OCI-LY3 (cell line): ENCODE results near the gene MED31.

Experiments used
- H2AFZ ChIP-seq: fragments of 200-600, 300-600 bp; shearing (Covaris generic); 2 replicates; pipeline ENCODE4 v1.6.0; 2014; ENCODE audit warnings: antibody characterized with exemption, low read depth, low read length
- H3K27ac ChIP-seq: fragments of 200-600, 300-600 bp; sonication (generic); 2 replicates; pipeline ENCODE4 v1.5.1; 2014; ENCODE audit warnings: mild to moderate bottlenecking, low read length, moderate library complexity, mixed read lengths
- H3K27me3 ChIP-seq: fragments of 200-600, 300-600 bp; sonication (generic); 2 replicates; pipeline ENCODE4 v1.6.1; 2014; ENCODE audit warnings: low read depth, low read length, mixed read lengths
- H3K36me3 ChIP-seq: fragments of 200-600, 300-600 bp; sonication (generic); replicated peaks from 2 replicates; pipeline ENCODE3; 2014; ENCODE audit warnings: low read depth, low read length, mixed read lengths
- H3K4me1 ChIP-seq: fragments of 300-600, 200-600 bp; sonication (generic); 2 replicates; pipeline ENCODE4 v1.6.1; 2014; ENCODE audit warnings: low read length, mixed read lengths
- H3K4me2 ChIP-seq: fragments of 200-600, 300-600 bp; sonication (generic); 2 replicates; pipeline ENCODE4 v1.6.1; 2014; ENCODE audit warnings: low read length, mixed read lengths
- H3K4me3 ChIP-seq: fragments of 300-600, 200-600 bp; sonication (generic); 2 replicates; pipeline ENCODE4 v1.5.1; 2014; ENCODE audit warnings: antibody characterized with exemption, mild to moderate bottlenecking, low read length, moderate library complexity
- H3K79me2 ChIP-seq: fragments of 300-600, 200-600 bp; shearing (Covaris generic); 2 replicates; pipeline ENCODE4 v1.6.1; 2014; ENCODE audit warnings: mild to moderate bottlenecking, low read length, mixed read lengths
- H3K9ac ChIP-seq: fragments of 300-600, 200-600 bp; shearing (Covaris generic); 2 replicates; pipeline ENCODE4 v1.6.0; 2014; ENCODE audit warnings: mild to moderate bottlenecking, low read length, moderate library complexity
- H3K9me3 ChIP-seq: fragments of 200-600, 300-600 bp; shearing (Covaris generic); 2 replicates; pipeline ENCODE4 v1.6.1; 2014; ENCODE audit warnings: low read length, mixed read lengths; ENCODE audit not compliant: insufficient read depth
- H4K20me1 ChIP-seq: fragments of 200-600, 300-600 bp; sonication (generic); 2 replicates; pipeline ENCODE4 v1.6.1; 2016; ENCODE audit warnings: low read length, mixed read lengths; ENCODE audit not compliant: insufficient read depth
- CTCF ChIP-seq: fragments of 200-600, 300-600 bp; sonication (generic); IDR thresholded peaks from 2 replicates; pipeline ENCODE4 v1.5.1; 2014; ENCODE audit warnings: antibody characterized with exemption, low read length, low read depth
- EZH2phosphoT487 ChIP-seq: fragments of 200-600 bp; shearing (Covaris generic); IDR thresholded peaks from 2 replicates; pipeline ENCODE4 v1.6.1; 2018; ENCODE audit warnings: antibody characterized with exemption, mixed run types, low read depth

Gene MED31

GRCh38 chr17:6636616-6637457, 14.6 kb downstream of the MED31 start:
- Histone ChIP-seq H3K79me2 (peaks cover 28% of the 10 kb centered on the region), H2AFZ (no peak overlapping the region), H3K4me1 (peaks cover 2% of the 10 kb centered on the region), H3K27me3 (no peaks in the 10 kb centered on the region), H4K20me1 (no peaks in the 10 kb centered on the region), H3K4me2 (no peak overlapping the region), H3K9me3 (no peaks in the 10 kb centered on the region), H3K27ac (no peak overlapping the region), H3K4me3 (no peak overlapping the region), H3K36me3 (peaks cover 5% of the 10 kb centered on the region), H3K9ac (no peak overlapping the region)
- no peak for TF ChIP-seq CTCF
- TF ChIP-seq EZH2phosphoT487: no peak

GRCh38 chr17:6636105-6636504, 15.3 kb downstream of the MED31 start:
- peaks cover 5% of the 10 kb centered on the region for H3K36me3 ChIP-seq
- no peaks in the 10 kb centered on the region; the same call in 1 of the 2 replicates for H3K4me1 ChIP-seq
- TF ChIP-seq EZH2phosphoT487: no peak
- TF ChIP-seq CTCF: no peak
- H3K9ac ChIP-seq: no peak overlapping the region
- no peak overlapping the region for H3K4me2 ChIP-seq
- H4K20me1 ChIP-seq: no peaks in the 10 kb centered on the region
- H3K9me3 ChIP-seq: no peaks in the 10 kb centered on the region
- no peaks in the 10 kb centered on the region for H3K27me3 ChIP-seq
- no peak overlapping the region for H2AFZ ChIP-seq
- peaks cover 20% of the 10 kb centered on the region for H3K79me2 ChIP-seq
- H3K4me3 ChIP-seq: no peak overlapping the region
- H3K27ac ChIP-seq: no peak overlapping the region

GRCh38 chr17:6633263-6633662, 18.1 kb downstream of the MED31 start:
- H3K4me2 ChIP-seq: no peak overlapping the region
- no peaks in the 10 kb centered on the region for H3K9me3 ChIP-seq
- peaks cover 5% of the 10 kb centered on the region for H3K36me3 ChIP-seq
- no peak overlapping the region for H3K27ac ChIP-seq
- no peaks in the 10 kb centered on the region for H3K79me2 ChIP-seq
- no peak overlapping the region for H2AFZ ChIP-seq
- H3K9ac ChIP-seq: no peak overlapping the region
- no peaks in the 10 kb centered on the region for H4K20me1 ChIP-seq
- no peaks in the 10 kb centered on the region for H3K4me1 ChIP-seq
- H3K4me3 ChIP-seq: no peak overlapping the region
- H3K27me3 ChIP-seq: no peaks in the 10 kb centered on the region
- TF ChIP-seq EZH2phosphoT487: no peak
- TF ChIP-seq CTCF: no peak

- H3K4me3 ChIP-seq: no peak overlapping the region
- no peak overlapping the region for H3K27ac ChIP-seq
- no peak overlapping the region for H3K4me2 ChIP-seq
- H3K9ac ChIP-seq: no peak overlapping the region
- no peaks in the 10 kb centered on the region for H3K79me2 ChIP-seq
- no peaks in the 10 kb centered on the region for H3K9me3 ChIP-seq
- H3K4me1 ChIP-seq: no peaks in the 10 kb centered on the region
- H2AFZ ChIP-seq: no peak overlapping the region
- H4K20me1 ChIP-seq: no peaks in the 10 kb centered on the region
- TF ChIP-seq EZH2phosphoT487 (no peak), CTCF (no peak)
- peaks cover 5% of the 10 kb centered on the region for H3K36me3 ChIP-seq
- H3K27me3 ChIP-seq: no peaks in the 10 kb centered on the region
These were observed 18.9 kb downstream of the MED31 start for GRCh38 chr17:6632530-6632929.
